NCI-H2171 (cell line): ENCODE measurements around the gene ELK3.

ENCODE experiments used
- DNase-seq: peaks from one replicate; lab custom pipeline; 2025; lab: John Stamatoyannopoulos, UW

The ELK3 gene

DNA sequence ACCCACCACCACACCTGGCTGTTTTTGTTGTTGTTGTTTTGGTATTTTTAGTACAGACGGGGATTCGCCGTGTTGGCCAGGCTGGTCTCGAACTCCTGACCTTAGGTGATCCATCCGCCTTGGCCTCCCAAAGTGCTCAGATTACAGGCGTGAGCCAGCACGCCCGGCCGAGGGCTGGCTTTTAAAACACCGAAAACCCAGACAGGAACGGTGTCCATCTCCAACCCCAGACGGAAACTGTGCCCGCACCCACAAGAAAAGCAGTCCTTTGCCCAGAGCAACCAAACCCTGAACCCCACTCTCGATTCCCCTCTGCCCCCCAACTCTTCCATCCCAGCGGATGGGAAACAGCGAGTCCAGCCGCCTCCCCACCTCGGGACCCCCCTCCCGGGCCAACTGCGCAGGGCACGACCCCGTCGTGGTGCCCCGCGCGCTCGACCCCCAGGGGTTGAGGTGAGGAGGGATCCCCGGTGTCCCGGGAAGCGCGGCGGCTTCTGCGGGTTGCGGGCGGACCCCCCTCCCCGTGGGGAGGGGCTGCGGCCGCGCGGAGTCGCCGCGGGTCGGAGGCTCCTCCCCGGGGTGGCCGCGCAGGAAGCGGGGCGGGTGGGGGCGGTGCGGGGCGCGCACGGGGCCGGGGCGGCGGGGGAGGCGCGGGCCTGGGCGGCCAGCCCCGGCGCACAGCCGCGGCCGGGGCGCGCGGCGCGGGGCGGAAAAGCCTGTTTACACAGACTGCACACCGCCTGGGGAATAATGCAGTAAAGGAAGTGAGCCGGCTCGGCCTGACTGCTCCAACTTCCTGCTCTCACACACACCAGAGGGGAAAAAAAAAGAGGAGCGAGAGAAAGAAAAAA is at the start of gene ELK3:
Gene ELK3, plus strand, starts transcription at position 651 of the 851 bp plus-strand sequence.
- DNase-seq, result peak; percentile 43

DNA sequence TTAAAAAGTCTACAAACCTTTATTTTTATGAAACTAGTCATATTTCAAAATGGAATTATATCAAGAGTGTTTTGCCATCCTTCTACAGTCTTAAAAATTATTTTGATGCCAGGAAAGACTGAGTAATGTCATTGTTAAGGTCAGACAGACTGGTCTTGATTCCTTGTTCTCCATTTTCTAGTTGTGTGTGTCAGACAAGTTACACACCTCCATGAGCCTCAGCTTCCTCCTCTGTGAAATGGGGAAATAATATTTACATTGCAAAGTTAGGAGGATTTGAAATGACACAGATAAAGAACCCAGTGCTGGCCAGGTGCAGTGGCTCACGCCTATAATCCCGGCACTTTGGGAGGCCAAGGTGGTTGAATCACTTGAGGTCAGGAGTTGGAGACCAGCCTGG is 47.4 kb upstream of the ELK3 start:
- no peak for DNase-seq

DNA sequence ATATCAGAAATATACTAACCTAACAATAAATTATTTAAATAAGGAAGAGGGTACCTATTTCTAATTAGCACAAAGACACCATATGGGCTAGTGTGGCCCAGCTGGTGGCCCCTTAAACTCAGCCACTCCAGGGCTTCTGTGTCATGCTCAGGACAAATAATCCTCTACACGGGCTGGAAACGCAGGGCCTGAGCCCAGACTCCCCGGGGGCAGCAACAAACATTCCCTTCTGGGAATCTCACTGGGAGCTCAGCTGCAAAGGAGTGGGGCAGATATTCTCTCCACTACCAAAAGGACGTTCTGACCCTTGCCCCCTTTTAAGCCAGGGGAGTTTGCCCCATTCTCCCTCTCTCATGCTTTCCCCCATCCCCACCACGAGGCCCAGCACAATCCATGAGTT is 43.7 kb upstream of the ELK3 start:
- no peak for DNase-seq

DNA sequence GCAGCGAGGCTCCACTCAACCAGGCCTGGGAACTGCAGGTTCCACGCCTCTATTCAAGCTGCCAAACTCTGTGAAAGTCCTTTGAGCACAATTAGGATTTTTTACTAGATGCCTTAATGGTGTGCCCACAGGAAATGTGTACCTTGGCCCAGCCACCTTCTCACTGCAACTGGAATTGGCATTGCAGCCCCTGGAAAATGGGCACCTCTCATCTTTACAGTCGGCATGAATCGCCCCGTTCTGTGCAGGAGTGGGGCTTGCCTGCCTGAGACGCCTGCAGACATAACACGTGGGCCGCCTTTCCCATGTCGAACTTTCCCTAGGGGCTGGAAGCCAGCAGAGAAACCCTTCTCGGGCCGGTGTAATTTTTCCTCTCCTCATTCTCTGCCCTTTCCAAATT is 42.0 kb upstream of the ELK3 start:
- no peak for DNase-seq

DNA sequence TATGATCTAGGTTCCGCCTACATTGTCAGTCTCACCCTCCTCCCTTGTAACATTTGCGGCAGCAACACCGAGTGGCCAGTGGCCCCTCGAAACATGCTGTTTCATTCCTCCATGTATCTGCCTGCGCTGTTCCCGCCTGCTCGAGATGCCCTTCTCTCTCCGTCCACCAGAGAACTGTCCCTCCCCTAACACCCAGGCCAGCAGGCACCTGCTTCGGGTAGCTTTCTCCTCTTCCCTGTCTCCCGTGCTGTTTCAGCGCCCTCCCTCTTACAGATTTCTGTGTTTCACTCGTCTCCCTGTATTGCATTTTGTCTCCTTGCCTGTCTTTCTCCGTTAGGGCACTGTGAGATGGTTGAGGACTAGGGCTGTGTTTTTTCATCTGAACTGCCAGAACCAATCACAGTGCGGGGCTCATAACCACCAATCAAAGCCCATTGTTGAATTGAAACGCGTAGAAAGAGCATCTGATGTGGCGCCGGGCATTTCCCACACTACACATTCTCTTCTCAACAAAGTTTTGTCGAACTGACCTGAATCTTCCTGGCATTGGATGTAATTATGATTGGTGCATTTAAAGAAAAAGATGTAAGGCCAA is 40.9 kb upstream of the ELK3 start:
- DNase-seq, result no peak

DNA sequence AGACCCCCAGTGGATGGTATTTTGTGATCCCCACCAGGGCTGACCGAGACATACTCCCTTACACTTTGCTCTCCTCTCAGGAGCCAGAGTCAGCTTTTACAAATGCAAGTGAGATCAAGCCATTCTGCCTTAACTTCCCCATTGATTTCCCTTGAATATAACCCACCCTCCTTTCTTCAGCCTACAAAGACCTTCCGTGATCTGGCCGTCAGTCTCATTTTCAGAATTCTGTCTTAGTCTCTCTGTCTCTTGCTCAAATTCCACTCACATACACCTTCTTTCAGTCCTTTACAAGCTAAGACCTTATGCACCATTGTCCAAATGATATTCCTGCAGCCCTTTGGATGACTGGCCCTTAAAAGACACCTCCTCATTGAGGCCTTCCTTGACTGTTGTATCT is 39.0 kb upstream of the ELK3 start:
- DNase-seq, result no peak

DNA sequence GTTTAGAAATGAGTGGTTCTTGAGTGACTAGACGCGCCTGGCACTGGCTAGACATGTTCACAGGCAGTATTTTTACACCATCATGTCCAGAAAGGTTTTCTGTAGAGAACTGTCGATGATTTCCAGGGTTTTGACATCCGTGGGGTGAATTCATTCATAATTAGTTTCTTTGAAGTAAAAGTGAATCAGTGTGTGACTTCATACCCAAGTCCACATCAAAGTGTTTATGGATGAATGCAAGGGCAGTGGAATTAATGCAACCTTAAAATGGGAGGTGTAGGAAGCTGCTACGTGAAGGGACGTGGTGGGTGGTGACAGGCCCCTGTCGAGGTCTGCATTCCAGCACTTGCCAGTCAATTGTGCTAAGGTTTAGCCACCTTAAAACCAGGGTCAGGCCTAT is 38.4 kb upstream of the ELK3 start:
- DNase-seq, result no peak

DNA sequence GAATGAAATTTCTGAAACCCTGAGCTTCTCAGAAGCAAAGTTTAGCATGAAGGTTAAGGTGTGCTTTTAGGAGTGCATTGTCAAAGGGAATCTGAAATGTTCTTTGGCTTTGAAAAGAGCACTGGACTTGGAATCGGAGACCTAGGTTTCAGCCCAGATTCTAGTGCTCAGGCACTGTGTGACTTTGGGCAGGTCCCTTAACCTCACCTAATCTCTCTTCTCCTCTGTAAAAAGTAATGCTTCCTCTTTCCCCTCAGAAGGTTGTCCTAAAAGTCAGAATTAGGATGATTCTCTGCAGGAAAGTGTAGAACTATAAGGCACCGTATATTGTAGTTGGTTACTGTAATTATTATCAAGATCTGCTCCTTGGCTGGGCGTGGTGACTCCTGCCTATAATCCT is 38.0 kb upstream of the ELK3 start:
- no peak for DNase-seq

DNA sequence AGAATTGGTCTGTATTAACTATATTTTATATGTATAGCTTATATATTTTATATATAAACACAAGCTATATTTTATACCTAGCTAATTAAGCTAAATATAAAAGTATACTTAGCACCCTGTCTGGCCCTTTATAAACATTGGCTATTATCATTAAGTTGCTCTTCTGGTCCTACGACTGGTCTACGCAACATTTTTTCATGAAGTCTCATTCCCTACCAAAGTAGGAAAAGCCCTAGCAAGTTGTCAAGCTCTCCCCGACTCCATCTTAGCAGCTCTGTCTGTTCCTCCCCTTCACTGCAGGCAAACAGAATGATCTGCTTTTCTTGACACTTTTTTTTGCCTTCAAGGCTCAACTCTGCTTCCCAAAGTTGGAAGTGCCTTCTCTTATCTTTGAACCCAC is 36.7 kb upstream of the ELK3 start:
- DNase-seq, result no peak

DNA sequence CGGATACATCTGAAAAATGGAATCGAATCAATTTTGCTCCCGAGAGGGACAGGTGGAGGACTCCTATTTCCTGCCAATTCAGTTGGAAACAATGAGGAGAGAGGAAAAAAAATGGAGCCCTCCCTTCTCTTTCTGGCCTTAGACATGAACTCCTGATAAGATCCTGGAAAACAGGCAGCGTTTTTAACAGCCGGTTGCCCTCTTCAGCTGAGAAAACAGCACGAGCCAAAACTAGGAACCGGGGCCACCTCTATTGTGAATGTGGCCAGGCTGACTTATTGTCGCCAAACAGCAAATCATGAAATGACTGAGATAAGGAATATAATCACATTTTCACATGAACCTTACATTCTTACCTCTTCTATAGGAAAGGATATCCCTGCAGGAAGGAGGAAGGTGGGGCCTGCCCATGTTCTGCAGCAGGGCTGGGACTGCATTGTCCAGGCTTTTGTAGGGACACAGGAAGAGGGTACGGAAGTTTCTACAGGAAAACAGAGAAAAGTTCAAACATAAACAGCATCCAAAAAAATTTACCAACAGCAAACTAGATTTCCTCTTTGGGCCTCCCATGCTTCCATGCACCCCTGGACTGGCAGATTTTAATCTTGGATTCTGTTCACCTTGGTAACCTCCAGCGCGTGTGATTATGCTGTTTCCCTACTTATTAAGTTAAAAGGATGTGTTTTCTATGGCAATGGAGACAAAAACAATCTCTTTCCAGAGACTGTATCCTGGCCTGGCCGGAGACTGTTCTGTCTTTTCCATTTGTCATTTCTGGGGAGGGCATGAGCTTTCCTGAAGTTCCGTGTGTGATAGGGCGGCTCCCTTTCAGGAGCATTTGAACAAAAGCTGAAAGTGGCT is 29.0 kb upstream of the ELK3 start:
- peak; percentile 59 for DNase-seq

DNA sequence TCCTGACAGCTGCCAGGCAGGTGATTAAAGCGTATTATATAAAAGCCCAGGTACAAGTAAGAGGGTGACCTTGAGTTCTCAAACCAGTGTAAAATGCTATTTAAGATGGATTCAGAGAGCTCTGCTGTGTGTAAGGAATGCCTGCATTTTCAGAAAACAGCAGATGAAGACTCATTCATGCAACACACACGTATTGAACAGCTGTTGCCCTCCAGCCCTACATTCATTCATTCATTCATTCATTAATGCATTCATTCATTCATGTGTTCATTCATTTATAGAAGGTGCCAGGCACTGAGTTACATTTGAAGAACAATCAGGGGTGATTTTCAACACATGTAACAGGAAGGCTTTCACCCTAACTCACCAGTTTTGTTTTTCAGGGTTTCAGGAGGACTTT is 27.4 kb upstream of the ELK3 start:
- no peak for DNase-seq

DNA sequence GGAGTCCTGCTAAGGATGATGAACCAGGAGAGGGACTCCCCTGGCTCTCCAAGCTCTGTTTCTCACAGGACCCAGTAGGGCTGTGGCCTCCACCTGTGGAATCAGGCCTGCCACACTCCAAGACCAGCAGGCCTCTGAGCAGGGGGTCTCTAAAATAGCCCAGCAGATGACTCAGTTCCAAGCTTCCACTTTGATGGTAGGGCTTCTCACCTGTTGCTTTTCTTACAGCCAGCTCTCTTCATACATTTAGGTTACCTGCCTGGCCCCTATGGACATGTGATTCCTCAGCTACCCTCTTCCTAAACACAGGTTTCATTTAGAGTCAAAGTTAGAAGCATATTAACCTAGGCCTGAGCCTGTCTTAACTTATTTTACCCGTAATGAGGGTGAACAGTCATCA is 26.7 kb upstream of the ELK3 start:
- no peak for DNase-seq

DNA sequence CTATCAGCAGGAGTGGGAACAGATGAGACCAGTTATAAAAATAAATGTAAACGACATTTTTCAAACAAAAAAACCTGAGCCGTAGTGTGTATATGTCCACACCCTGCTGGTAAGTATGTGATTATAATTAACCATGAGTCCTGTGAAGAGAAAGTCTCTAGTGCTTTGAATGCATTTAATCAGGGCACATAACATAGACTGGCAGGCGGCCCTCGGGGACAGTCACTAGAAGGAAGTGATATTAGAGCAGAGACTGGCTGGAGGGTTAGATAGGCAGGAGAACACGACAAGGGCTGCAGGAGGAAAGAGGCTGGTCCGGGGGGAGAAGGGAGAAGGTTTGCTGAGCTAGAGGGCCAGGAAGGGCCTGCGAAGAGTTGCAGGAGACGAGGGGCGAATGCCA is 23.8 kb upstream of the ELK3 start:
- no peak for DNase-seq

DNA sequence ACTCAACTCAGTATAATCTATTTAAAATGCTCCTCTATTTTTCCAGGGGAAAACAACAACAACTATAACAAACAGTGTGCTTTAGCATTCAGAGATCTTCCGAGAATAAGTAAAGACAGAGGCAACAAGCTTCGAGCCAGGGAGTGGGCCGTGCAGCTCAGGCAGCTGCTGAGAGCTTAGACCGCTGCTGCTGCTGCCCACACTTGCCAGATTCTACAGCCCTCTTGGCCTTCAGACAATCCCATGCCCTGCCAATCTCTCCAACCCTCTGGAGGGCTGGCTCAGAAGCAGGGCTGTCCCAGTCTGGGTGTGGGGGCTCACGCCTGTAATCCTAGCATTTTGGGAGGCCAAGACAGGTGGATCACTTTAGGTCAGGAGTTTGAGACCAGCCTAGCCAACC is 23.4 kb upstream of the ELK3 start:
- no peak for DNase-seq

DNA sequence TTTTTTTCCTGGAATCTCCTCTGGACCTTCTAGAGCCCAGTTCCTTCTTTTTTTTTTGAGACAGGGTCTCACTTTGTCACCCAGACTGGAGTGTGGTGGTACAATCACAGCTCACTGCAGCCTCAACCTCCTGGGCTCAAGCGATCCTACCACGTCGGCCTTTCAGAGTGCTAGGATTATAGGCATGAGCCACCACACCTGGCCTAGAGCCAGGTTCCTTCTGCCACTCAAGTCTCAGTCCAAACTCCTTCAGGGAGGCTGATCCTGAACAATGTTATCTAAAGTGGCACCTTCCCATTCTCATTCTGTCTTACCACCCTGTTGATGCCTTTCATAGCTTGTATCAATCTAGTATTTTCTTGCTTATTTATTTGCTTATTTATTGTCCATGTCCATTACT is 22.3 kb upstream of the ELK3 start:
- no peak for DNase-seq

DNA sequence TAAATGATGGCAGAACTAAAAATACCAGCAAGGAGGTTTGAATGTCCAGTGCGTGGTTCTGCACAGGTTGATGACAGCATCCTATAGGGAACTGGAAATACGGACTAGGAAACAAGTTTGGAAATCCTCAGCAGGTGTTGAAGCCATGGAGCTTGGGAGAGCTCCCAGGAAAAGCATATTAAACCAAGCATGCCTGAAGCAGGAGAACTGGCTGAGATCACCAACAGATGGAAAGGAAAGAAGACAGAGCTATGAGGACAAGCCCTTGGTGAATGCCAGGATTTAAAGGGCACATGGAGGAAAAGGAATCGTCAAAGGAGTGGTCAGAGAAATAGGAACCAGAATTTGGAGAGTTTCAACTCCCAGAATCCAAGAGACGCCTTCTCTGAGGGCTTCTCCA is 21.2 kb upstream of the ELK3 start:
- no peak for DNase-seq

DNA sequence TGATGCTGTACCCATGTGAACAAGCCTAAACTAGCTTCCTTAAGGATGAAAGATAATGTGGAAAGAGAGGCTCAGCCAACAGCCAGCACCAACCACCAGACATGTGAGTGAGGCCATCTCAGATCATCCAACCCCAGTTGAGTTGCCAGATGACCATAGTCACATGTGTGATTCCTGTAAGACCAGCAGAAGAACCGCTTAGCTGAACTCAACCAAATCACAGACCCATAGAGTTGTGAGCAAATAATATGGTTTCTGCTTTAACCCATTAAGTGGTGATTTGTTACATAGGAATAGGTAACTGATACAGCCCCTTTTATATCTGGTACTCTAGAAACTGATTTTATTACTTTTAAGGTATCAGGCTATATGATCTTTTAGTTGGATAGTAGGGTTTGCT is 17.6 kb upstream of the ELK3 start:
- DNase-seq, result no peak

DNA sequence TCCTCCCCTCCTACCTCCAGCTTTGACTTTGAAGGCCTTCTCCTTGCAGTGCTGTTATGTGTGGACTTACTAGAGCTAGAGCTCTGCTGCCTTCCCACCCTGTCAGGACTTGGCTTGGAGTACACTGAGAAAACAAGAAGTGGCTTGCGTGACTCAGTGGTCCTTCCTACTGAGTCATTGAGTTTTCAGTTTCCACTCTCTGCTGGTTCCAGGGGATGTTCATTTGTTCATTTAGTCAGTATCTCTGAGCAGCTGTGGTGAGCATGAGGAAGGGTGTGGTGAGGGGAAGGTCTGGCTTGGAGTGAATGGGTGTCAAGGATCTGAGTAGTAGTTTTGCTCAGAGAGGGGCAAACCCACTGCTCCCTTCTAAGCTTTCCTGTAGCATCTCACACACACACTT is 17.2 kb upstream of the ELK3 start:
- no peak for DNase-seq

DNA sequence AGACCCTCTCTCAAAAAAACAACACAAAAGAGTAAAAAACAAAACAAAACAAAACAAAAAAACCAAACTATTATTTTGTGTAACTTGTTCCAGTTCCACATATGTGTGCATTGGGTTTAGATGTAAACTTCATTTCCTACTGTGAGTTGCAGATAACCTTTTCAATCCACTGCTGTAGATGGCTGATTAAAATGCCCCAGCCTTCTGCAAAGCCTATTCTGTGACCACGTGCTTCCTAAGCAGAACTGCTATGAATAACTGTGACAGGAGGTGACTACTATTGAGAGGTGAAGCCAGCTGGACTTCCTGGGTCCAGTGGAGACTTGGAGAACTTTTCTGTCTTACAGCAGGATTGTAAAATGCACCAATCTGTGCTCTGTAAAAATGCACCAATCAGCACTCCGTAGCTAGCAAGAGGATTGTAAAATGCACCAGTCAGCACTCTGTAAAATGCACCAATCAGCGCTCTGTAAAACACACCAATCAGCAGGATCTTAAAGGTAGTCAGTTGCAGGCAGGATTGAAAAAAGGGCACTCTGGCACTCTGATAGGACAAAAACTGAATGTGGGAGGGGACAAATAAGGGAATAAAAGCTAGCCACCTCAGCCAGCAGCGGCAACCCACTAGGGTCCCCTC is 10.3 kb upstream of the ELK3 start:
- DNase-seq, result no peak

DNA sequence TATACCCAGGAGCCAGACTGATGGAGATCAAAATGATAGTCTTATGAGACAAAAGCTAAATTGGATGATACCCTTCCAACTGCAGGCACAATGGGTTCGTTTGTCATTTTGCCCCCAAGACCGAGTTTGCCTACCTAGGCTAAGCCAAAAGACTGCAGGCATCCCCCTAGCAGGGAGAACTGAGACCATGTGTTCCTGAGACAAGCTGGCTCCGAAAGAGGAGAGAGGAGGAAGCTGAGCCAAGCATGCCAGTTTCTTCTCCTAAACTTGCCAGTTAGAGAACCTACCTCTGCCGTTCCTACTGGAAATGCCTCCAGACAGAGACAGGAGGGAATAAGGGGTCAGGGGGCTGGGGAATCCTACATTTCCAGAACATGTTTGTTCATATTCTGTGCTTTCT is 8.3 kb upstream of the ELK3 start:
- no peak for DNase-seq

DNA sequence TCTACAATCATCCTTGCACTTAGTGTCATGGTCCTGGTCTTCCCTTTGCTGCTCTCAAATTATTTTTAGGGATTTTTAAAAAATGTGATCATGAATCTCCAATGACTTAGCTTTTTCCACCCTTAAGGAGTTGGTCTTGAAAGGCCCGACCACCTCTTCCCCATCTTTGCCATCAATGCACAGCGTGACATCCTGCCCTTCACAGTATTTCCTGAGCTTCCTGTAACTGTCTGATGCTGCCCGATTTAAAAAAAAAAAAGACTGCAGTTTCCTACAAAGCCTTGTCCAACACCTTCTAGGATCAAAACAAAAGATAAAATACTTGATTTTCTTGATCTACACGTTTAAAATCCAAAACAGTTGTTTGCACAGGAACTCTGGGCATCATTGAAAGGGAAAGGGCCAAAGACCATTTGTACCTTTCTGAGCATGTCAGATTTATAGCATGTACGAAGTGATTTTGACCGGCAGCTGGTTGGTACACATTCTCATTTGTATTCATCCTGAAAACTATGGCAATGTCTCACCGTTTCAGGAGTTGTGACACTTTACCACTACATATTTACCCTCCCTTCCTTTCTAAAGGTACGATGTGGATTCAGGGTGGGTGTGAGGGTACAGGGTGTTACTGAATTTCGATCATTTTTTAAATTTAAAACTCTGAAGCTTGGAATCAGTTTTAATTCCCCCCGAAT is 7.4 kb upstream of the ELK3 start:
- no peak for DNase-seq

DNA sequence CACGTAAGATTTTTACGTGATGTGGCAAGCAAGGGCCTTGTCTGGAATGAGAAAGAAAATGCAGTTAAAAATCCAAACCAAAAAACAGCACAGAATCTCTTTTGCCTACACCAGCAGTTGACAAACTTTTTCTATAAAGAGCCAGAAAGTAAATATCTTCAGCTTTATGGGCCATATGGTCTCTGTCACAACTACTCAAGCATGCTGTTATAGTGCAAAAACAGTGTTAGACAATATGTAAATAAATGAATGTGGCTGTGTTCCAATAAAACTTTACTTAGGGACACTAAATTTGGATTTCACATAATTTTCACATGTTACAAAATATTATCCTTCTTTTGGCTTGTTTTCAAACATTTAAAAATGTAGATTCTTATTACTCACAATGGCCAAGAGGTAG is 6.2 kb upstream of the ELK3 start:
- DNase-seq, result peak; percentile 17
